Measurements from ENCODE around the gene GNA12. TPM values are rescaled to one million over a fixed set of nuclear protein-coding genes. Genes with fewer than 3 reads are reported as not detected.

GNA12 gene
- polyA plus RNA-seq, 1 experiment, result 95.3 TPM

GRCh38 chr7:2687338-2687869 lies 156.7 kb downstream of the GNA12 start:
- no peaks in the 10 kb centered on the region for H3K27me3 ChIP-seq (ENCODE audit: control insufficient read depth, insufficient read depth, low read length)
- CTCF ChIA-PET, result interaction anchor here (0.7 to 1.2 kb wide), 3 partner anchors 19 to 120 kb away, joined by 3 to 5 read pairs (median 3); no protein-coding TSS in a partner anchor
- peak; percentile 51 for DNase-seq (ENCODE audit: low read depth)
- POLR2A ChIA-PET, result interaction anchor here (0.6 to 0.7 kb wide), 3 partner anchors 16 to 153 kb away, joined by 5 to 26 read pairs (median 5); no protein-coding TSS in a partner anchor
- H3K36me3 ChIP-seq (ENCODE audit: control insufficient read depth, insufficient read depth, low read length), result no peaks in the 10 kb centered on the region
- TF ChIP-seq CTCF (IDR thresholded peaks at IDR 0.05; ENCODE audit: insufficient read depth, low read depth, low read length), result no peak
- peak overlapping the region; percentile 38 for H3K4me3 ChIP-seq (ENCODE audit: low read depth, low read length)

GRCh38 chr7:2686101-2686500 lies 158.0 kb downstream of the GNA12 start:
- H3K36me3 ChIP-seq (ENCODE audit: control insufficient read depth, insufficient read depth, low read length), result no peaks in the 10 kb centered on the region
- POLR2A ChIA-PET, result no interaction called here
- CTCF ChIA-PET, result interaction anchor here (0.6 to 2.0 kb wide), 2 partner anchors 15 to 251 kb away, joined by 3 to 4 read pairs; no protein-coding TSS in a partner anchor
- no peaks in the 10 kb centered on the region for H3K27me3 ChIP-seq (ENCODE audit: control insufficient read depth, insufficient read depth, low read length)
- TF ChIP-seq CTCF (IDR thresholded peaks at IDR 0.05; ENCODE audit: insufficient read depth, low read depth, low read length), result no peak
- no peak for DNase-seq (ENCODE audit: low read depth)
- no peak overlapping the region for H3K4me3 ChIP-seq (ENCODE audit: low read depth, low read length)

GRCh38 chr7:2684501-2684900 lies 159.6 kb downstream of the GNA12 start:
- no peaks in the 10 kb centered on the region for H3K27me3 ChIP-seq (ENCODE audit: control insufficient read depth, insufficient read depth, low read length)
- CTCF ChIA-PET, result interaction anchor here (0.8 to 1.5 kb wide), 2 partner anchors 116 to 233 kb away, joined by 3 to 4 read pairs; no protein-coding TSS in a partner anchor
- DNase-seq (ENCODE audit: low read depth), result no peak
- TF ChIP-seq CTCF (IDR thresholded peaks at IDR 0.05; ENCODE audit: insufficient read depth, low read depth, low read length), result no peak
- no peaks in the 10 kb centered on the region for H3K36me3 ChIP-seq (ENCODE audit: control insufficient read depth, insufficient read depth, low read length)
- POLR2A ChIA-PET, result no interaction called here
- H3K4me3 ChIP-seq (ENCODE audit: low read depth, low read length), result no peak overlapping the region

- ChIA-PET POLR2A (no interaction called here), CTCF (interaction anchor here (0.7 to 4.2 kb wide), 10 partner anchors 9 to 479 kb away, joined by 3 to 47 read pairs (median 6); partner anchors contain the start of gene IQCE)
- no peak for DNase-seq (ENCODE audit: low read depth)
- no peaks in the 10 kb centered on the region for H3K27me3 ChIP-seq (ENCODE audit: control insufficient read depth, insufficient read depth, low read length)
- TF ChIP-seq CTCF (IDR thresholded peaks at IDR 0.05; ENCODE audit: insufficient read depth, low read depth, low read length), result no peak
- H3K36me3 ChIP-seq (ENCODE audit: control insufficient read depth, insufficient read depth, low read length), result no peaks in the 10 kb centered on the region
- H3K4me3 ChIP-seq (ENCODE audit: low read depth, low read length), result no peak overlapping the region
These were observed 161.9 kb downstream of the GNA12 start for GRCh38 chr7:2681929-2682799.
